Femur (tissue), 1 donor: ENCODE results near the gene TMEM53.

ENCODE experiments used
- DNase-seq: peaks from one replicate; pipeline ENCODE4 v3.0.0-alpha.2; 2017

The TMEM53 gene

DNA sequence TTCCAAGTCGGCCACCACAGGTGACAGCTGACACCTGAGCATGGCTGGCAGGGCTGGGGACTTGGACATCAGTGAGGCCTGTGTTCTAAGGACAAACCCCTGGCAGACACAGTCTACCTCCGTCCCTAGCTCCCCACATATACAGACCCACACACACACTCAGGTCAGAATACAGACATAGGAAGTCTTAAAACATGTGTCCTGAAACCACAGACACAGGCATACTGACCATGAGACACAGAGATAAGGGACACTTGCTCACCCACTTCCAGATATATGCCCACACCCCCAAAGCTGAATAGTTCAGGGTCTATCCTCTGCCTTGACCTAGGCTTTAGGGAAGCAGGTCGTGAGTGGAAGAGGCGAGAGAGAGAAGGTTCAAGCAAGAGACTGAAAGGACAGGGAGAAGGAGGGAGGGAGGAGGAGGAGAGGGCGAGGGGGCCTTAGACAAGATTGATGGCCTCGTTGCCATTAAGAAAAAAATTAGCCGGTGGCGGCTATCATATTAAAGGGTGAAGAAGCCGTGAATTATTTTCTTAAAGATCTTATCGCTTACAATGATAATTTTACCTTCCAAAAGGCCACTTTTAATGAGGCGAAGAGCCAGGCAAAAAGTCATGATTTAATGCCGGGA lies 49.9 kb downstream of the TMEM53 start:
- DNase-seq = no peak

- DNase-seq = no peak
Observed at GRCh38 chr1:44621841-44622286, 52.4 kb downstream of the TMEM53 start.

- DNase-seq = no peak
Observed at GRCh38 chr1:44620072-44620471, 54.2 kb downstream of the TMEM53 start.

DNA sequence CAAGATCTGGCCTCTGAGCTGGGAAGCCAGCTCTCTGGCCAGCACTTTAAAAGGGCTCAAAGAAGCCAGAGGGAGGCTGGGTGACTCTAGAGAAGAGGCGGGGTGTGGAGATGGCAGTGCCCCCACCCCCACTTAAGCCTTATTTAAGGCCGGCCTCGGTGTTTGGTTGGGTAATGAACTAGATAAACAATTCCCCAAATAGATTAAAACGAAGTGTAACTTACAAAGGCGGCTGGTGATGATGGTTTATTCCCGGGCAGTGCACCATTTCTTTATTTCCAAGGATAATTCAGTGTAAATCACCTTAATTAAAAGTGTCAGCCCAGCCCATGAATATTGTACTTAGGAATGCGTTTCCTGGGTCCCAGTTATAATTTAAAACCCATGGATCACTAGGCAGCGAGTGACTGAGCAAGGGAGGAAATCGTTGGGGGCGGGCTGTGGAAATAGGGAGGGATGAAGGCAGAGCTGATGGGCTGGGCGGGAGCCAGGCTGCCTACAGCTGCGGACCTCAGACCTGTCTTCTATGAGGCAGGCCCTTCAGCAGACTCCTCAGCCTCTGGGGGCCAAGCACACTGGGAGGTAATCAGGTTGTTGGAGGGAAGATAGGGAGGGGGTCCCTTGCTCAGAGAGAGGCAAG lies 54.9 kb downstream of the TMEM53 start:
- no peak for DNase-seq

GRCh38 chr1:44617703-44618029 lies 56.6 kb downstream of the TMEM53 start:
- no peak for DNase-seq

- no peak for DNase-seq
Observed at GRCh38 chr1:44616991-44617702, 57.1 kb downstream of the TMEM53 start.

DNA sequence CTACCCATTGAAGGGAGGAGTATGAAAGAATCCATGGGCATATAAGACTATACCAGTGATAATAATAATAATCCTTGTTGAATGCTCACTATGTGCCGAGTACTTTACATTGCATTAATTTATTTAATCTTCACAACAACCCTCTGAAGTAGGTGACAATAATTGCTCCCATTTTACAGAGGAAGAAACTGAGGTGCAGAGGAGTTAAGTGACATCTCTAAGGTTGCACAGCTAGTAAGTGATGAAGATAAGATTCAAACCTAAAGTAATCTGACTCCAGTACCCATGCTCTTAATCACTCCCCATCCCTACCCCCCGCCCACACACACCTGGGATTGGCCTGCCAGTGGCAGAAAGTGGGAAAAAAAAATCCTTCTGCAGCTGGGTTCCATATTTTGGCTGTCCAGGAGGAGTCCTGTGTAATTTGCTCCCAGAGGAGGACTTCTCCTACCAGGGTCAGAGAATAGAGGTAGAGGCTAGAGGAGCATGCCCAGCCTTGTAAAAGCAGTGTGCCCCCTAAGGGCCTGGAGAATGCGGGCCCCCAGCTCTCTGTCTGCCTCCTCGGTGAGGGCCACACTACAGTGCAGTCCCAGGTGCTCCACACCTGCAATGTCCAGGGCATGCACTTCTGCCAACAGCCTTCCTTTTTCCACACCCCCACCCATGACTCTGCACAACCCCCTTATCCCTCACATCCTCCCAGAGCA lies 57.8 kb downstream of the TMEM53 start:
- DNase-seq = no peak

DNA sequence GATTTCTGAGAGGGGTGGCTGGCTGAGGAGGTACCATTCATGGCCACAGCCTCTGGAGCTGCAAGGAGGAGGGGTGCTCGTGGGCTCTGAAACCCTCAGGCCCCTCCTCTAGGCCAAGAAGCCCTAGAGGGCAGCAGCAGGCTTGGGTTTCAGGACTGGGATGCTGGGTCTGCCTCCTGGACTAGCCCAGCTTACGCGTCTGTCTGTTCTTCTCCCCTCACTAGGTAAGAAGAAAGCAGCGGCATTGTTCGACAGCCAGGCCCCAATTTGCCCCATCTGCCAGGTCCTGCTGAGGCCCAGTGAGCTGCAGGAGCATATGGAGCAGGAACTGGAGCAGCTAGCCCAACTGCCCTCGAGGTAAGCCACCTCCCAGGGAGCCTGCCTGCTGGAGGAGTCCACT lies 60.3 kb downstream of the TMEM53 start:
- no peak for DNase-seq

- DNase-seq = no peak
Observed at GRCh38 chr1:44611866-44612265, 62.4 kb downstream of the TMEM53 start.

DNA sequence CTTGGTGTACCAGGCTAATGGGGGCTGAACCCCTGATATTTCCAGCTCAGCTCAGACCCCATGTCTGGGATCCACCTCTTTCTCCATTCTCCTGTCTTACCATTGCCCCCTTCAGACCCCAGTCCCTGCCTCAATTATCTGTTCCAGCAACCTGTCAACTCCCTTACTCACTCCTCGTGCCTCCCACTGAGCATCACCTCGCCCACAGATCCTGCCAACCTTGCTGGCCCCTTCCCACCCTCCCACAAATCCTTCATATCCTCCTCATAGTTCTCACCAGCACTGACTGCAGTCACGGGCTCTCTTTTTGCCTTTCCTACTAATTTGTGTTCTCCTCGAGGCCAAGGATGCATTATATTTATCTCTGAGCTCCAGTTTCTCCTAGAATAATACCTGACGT lies 62.9 kb downstream of the TMEM53 start:
- no peak for DNase-seq

DNA sequence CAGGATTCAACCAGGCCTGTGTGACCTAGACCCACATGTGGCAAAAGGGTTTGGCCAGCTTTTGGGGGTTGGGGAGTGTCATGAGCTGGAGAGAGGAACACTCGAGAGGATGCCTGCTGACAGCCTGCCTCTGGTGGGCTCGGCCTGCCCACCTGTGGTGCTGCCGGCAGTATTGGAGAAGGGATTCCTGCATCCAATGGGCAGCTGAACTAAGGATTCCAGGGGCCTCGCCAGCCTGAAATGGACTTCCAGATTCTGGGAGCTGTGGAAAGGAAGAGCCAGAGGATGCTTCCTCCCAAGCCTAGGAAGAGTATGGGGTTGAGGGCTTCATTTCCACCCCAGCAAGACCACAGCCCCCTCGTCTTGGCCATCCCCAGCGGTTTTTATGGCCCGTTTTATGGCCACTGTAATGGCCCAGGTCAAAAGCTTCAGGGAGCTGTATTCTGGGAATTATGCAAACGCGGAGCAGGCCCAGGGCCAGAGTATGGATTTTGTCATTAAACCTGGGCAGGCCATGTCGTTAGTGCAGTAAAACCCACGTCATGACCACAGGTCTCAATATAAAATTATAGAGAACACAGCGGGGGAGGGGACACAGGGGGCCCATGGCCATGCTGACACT lies 63.6 kb downstream of the TMEM53 start:
- no peak for DNase-seq

DNA sequence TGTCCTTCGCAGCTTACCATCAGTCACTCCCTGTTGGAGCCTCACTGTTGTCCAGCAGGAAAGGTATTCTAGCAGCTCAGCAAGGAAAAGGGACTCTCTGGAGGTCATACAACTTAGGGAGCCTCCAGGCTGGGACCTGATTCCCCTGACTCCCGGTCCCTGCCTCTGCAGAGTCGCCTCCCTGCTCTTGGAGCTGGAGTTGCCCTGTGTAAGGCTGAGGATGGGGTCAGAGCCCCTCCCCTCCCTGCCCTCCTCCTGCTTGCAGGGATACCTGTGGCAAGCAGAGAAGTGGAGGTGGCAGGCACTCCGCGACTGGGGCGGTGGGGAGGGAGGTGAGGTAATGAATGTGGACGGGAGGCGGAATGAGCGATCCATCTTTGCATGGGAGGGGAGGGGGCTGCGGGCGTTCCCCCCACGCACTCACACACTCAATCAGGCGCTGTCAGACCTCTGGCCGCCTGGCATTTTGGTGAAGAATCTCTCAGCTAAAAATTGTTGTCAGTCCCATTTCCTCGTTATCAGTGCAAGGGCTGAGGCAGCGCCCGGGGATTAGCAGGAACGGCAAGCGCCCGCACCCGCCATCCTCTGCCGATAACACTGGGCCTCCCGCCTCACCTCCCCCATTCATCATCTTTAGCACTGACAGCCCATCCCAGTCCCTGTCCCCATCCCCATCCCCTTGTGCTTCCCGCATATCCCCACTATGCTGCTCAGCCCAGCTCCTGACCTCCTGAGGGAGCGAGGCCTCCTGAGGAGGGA lies 64.3 kb downstream of the TMEM53 start:
- no peak for DNase-seq

DNA sequence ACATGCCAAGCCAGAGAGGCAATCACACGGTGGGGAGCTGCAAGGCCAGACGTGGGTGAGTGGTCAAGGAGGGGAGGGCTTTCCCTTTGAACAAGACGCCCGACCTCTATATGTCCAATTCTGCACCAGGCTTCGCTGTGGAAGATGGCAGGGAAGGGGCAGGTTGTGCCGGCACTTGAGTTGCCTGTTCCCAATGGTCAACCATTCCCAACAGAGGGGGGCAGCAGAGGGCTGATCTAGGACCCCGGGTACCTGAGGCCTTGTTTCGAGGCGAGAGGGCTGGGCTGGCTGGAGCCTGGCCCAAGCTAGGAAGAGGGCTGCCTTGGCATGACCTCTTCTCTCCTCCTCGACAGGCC lies 64.9 kb downstream of the TMEM53 start:
- DNase-seq = peak; percentile 44

- no peak for DNase-seq
Observed at GRCh38 chr1:44608141-44608540, 66.1 kb downstream of the TMEM53 start.

DNA sequence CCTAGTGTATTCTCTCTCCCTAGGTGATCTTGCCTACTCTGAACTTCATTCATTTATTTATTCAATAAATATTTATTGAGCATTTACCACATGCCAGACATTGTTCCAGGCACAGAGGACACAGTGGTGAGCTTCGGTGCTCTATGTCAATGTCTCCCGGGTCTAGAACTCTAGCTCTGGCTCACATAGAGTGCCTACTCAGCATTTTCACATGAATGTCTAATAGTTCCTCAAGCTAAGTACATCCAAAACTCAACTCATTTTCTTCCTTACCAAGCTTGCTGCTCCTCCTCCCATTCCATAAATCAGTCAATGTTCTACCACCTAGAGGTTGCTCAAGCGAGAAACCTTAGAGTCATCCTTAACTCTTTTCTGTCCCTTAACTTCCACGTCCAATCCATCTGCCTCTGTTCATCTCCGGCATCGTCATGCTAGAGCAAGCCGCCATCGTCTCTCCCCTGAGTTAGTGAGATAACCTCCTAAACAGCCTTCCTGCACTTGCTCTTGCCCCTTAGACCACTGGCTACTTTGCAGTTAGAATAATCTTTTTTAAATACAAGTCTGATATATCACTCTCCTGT lies 67.5 kb downstream of the TMEM53 start:
- DNase-seq = no peak

- no peak for DNase-seq
Observed at GRCh38 chr1:44605914-44606615, 68.2 kb downstream of the TMEM53 start.

GRCh38 chr1:44604157-44604955 lies 69.9 kb downstream of the TMEM53 start:
- DNase-seq = no peak

DNA sequence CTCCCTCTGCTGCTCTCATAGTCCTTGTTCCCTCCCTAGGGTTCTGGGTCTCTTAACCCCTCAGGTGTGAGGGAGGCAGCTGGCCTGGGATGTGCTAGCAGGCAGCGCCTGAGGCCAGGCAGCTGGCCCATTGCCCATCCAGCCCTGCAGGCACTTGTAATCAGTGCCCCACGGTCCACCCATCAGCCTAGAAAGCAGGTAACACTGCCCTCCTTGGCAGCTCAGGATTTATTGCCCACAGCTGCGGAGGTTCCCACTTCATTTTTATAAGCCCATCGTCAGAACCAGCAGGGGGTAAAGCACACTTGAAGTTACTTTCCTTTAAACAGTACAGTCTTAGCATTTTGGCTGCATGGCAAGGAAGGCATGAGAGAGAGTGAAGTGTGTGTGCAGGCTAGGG lies 70.6 kb downstream of the TMEM53 start:
- DNase-seq = no peak
